ENCODE data around the gene SARS1.

Gene SARS1

DNA sequence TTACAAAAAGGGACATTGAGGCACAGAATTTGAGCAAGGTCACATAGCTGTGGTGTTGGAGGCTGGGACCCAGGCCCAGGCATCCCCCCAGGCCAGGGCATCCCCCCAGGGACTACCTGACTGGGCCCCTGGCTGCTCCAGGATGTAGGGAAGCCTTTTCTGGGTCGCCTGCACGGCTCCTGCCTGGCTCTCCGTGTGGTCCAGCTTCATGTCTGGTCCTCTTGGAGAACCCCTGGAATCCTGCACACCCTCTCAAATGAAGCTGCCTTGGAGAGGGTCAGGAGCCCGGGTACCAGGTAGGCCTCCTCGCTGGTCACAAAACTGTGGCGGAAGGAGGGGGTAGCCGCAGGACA lies 34.7 kb downstream of the SARS1 start:
- no peak for DNase-seq (ENCODE audit: low read depth in 1 of 2, low spot score in 1 of 2)
- peaks cover 18% of the 10 kb centered on the region for H3K27me3 ChIP-seq (ENCODE audit: insufficient read depth, poor library complexity, severe bottlenecking)
- TF ChIP-seq POLR2AphosphoS5 (IDR thresholded peaks at IDR 0.05; ENCODE audit: low read depth) = no peak
- TF ChIP-seq, protein P1, sequence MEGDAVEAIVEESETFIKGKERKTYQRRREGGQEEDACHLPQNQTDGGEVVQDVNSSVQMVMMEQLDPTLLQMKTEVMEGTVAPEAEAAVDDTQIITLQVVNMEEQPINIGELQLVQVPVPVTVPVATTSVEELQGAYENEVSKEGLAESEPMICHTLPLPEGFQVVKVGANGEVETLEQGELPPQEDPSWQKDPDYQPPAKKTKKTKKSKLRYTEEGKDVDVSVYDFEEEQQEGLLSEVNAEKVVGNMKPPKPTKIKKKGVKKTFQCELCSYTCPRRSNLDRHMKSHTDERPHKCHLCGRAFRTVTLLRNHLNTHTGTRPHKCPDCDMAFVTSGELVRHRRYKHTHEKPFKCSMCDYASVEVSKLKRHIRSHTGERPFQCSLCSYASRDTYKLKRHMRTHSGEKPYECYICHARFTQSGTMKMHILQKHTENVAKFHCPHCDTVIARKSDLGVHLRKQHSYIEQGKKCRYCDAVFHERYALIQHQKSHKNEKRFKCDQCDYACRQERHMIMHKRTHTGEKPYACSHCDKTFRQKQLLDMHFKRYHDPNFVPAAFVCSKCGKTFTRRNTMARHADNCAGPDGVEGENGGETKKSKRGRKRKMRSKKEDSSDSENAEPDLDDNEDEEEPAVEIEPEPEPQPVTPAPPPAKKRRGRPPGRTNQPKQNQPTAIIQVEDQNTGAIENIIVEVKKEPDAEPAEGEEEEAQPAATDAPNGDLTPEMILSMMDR (IDR thresholded peaks at IDR 0.05; ENCODE audit: insufficient read depth, low read length) = no peak
- TF ChIP-seq GABPA (IDR thresholded peaks at IDR 0.05; ENCODE audit: low read depth) = no peak
- no peak for TF ChIP-seq SPI1 (IDR thresholded peaks at IDR 0.05; ENCODE audit: borderline replicate concordance, low read depth)
- TF ChIP-seq, protein P2, sequence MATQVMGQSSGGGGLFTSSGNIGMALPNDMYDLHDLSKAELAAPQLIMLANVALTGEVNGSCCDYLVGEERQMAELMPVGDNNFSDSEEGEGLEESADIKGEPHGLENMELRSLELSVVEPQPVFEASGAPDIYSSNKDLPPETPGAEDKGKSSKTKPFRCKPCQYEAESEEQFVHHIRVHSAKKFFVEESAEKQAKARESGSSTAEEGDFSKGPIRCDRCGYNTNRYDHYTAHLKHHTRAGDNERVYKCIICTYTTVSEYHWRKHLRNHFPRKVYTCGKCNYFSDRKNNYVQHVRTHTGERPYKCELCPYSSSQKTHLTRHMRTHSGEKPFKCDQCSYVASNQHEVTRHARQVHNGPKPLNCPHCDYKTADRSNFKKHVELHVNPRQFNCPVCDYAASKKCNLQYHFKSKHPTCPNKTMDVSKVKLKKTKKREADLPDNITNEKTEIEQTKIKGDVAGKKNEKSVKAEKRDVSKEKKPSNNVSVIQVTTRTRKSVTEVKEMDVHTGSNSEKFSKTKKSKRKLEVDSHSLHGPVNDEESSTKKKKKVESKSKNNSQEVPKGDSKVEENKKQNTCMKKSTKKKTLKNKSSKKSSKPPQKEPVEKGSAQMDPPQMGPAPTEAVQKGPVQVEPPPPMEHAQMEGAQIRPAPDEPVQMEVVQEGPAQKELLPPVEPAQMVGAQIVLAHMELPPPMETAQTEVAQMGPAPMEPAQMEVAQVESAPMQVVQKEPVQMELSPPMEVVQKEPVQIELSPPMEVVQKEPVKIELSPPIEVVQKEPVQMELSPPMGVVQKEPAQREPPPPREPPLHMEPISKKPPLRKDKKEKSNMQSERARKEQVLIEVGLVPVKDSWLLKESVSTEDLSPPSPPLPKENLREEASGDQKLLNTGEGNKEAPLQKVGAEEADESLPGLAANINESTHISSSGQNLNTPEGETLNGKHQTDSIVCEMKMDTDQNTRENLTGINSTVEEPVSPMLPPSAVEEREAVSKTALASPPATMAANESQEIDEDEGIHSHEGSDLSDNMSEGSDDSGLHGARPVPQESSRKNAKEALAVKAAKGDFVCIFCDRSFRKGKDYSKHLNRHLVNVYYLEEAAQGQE (IDR thresholded peaks at IDR 0.05; ENCODE audit: insufficient replicate concordance, low read depth) = no peak
- H3K27ac ChIP-seq (replicated peaks) = no peak overlapping the region
- no peak overlapping the region for H3K4me3 ChIP-seq (replicated peaks; ENCODE audit: insufficient read depth, low read length)

DNA sequence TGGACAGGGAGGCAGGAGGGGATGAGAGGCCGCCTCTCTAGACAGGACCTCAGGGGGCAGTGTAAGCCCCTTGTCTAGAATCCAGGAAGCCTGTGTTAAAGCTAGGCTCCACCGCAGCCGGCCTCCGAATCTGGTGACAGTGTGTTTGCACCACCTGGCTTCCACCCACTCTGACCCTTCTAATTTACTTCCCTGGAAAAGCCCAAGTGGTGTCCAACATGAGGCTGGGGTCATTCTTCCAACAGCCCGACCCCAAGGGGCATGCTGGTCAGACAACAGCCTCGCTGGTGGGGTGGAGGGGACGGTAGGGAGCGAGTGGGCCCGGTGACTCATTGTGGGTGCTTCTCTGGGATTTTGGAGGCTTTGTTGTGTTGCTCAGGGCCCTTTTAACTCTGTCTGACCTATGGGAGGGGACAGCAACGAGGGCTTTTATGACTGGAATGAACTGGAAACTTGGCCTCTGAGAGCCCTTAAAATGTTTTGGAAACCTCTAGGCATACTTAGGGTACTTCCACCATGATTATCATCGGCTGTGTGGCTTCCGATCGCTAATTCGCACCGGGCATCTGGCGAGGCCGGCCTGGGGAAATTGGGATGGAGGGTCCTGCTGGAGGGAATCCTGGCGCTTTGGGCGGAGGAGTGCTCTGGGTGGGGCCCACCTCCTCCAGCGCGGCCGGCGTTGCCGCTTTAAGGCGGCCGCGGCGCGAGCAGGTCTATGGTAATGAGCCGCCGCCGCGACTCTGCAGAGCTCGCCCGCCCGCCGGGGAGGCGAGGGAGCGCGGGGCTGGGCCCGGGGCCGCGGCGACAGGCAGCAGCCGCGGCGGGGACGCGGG lies 35.3 kb downstream of the SARS1 start, which contains the start of gene CELSR2:
TSS of gene CELSR2 (plus strand) at position 743 of the 833 bp plus-strand sequence. CDS start 541 bp downstream, outside the sequence.
- no peak within 1 kb of the TSS for H3K27ac ChIP-seq (replicated peaks)
- H3K27me3 ChIP-seq (ENCODE audit: insufficient read depth, poor library complexity, severe bottlenecking) = peaks cover 18% of the 10 kb centered on the region
- peak; percentile 25 to 44 for DNase-seq (ENCODE audit: low read depth in 1 of 2, low spot score in 1 of 2)
- TF ChIP-seq, protein P2 (IDR thresholded peaks at IDR 0.05; ENCODE audit: insufficient replicate concordance, low read depth) = no peak
- no peak for TF ChIP-seq SPI1 (IDR thresholded peaks at IDR 0.05; ENCODE audit: borderline replicate concordance, low read depth)
- TF ChIP-seq GABPA (IDR thresholded peaks at IDR 0.05; ENCODE audit: low read depth) = no peak
- TF ChIP-seq POLR2AphosphoS5 (IDR thresholded peaks at IDR 0.05; ENCODE audit: low read depth) = no peak
- TF ChIP-seq, protein P1 (IDR thresholded peaks at IDR 0.05; ENCODE audit: insufficient read depth, low read length) = no peak
- H3K4me3 ChIP-seq (replicated peaks; ENCODE audit: insufficient read depth, low read length) = peak within 1 kb of the TSS; percentile 36

DNA sequence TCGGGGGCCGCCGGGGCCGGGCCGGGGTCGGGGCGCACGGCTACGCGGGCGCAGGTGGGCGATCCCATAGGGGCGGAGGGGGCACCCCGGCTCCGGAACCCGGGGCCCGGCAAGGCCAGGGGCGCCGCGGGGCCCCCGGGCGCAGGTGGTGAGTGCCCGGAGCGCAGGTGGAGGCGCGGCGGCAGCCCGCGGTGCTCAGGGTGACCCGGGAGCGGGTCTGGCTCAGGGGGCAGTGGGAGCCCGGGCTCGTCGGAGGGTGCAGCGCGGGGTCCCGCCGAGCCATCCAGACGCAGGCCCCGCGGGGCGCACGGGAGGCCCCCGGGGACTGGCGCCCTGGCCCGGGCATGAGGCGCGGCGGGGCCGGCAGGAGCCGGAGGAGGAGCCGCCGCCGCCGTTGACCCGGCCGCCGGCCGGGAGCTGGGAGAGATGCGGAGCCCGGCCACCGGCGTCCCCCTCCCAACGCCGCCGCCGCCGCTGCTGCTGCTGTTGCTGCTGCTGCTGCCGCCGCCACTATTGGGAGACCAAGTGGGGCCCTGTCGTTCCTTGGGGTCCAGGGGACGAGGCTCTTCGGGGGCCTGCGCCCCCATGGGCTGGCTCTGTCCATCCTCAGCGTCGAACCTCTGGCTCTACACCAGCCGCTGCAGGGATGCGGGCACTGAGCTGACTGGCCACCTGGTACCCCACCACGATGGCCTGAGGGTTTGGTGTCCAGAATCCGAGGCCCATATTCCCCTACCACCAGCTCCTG lies 36.1 kb downstream of the SARS1 start:
- H3K27ac ChIP-seq (replicated peaks) = no peak overlapping the region
- peaks cover 18% of the 10 kb centered on the region for H3K27me3 ChIP-seq (ENCODE audit: insufficient read depth, poor library complexity, severe bottlenecking)
- TF ChIP-seq GABPA (IDR thresholded peaks at IDR 0.05; ENCODE audit: low read depth) (no peak), SPI1 (IDR thresholded peaks at IDR 0.05; ENCODE audit: borderline replicate concordance, low read depth) (no peak), POLR2AphosphoS5 (IDR thresholded peaks at IDR 0.05; ENCODE audit: low read depth) (no peak)
- TF ChIP-seq, protein P1 (IDR thresholded peaks at IDR 0.05; ENCODE audit: insufficient read depth, low read length) = no peak
- TF ChIP-seq, protein P2 (IDR thresholded peaks at IDR 0.05; ENCODE audit: insufficient replicate concordance, low read depth) = no peak
- DNase-seq (ENCODE audit: low read depth in 1 of 2, low spot score in 1 of 2) = no peak
- H3K4me3 ChIP-seq (replicated peaks; ENCODE audit: insufficient read depth, low read length) = peak overlapping the region; percentile 36

Data from HL-60 (cell line).